HCT116 (cell line): ENCODE measurements around the gene LCN2. TPM values are rescaled to one million over a fixed set of nuclear protein-coding genes. Genes with fewer than 3 reads are reported as not detected.

Experiments
- ATAC-seq: fragments of 200-7000 bp; cut with Tn5 transposase; 2 replicates; pipeline ENCODE4 v1.9.1; 2020; ENCODE audit warnings: mild to moderate bottlenecking, moderate library complexity
- BruUV-seq: library from RNA; stranded (reverse); fragments of 400-500 nt; replicated peaks from 2 replicates; lab custom pipeline; 2021; lab: Mats Ljungman, UMichigan
- CTCF ChIA-PET: fragments of 300-600 bp; sonication (Branson Sonifier 250); formaldehyde crosslinking; loops from one replicate; lab custom pipeline; 2021; ENCODE audit warnings: antibody characterized with exemption; lab: Charles Lee
- POLR2A ChIA-PET: fragments of 300-600, 350-600 bp; sonication (Branson Sonifier 250); formaldehyde crosslinking; loops from one replicate; lab custom pipeline; 2021; ENCODE audit warnings: antibody characterized with exemption; lab: Charles Lee
- RAD21 ChIA-PET, 2 experiments: fragments of 300-600 bp; sonication (Branson Sonifier 250); formaldehyde crosslinking; loops; one replicate each; lab custom pipeline; 2023; ENCODE audit warnings: low total read pairs in 2 of 2; ENCODE audit not compliant: uncharacterized antibody in 2 of 2, unreplicated experiment in 2 of 2, low non-redundant PET in 1 of 2; lab: Charles Lee
- DNase-seq: peaks from one replicate; pipeline ENCODE4 v3.0.0-alpha.2; 2010; ENCODE audit warnings: low read depth, low spot score
- H2AFZ ChIP-seq: fragments of 200-600 bp; shearing (Covaris generic), sonication (generic); 2 replicates; pipeline ENCODE4 v1.6.1; 2017; ENCODE audit warnings: low read depth, mixed run types, mixed read lengths, antibody characterized with exemption, low read length; ENCODE audit not compliant: poor library complexity, severe bottlenecking
- H3K27ac ChIP-seq: 2 replicates; pipeline ENCODE4 v1.5.1; 2012; ENCODE audit warnings: low read depth, low read length
- H3K27me3 ChIP-seq: fragments of 200-600 bp; sonication (generic); 2 replicates; pipeline ENCODE4 v1.6.1; 2016; ENCODE audit warnings: mixed run types, low read length, mixed read lengths; ENCODE audit not compliant: insufficient read depth
- H3K36me3 ChIP-seq, 2 experiments: fragments of 200-500 bp in 1 of 2; fragments of 200-600 bp in 1 of 2; sonication (Bioruptor generic) in 1 of 2; sonication (generic) in 1 of 2; 2 replicates each; pipeline versions ENCODE4 v1.5.1 to v1.6.1; 2014 to 2016; ENCODE audit warnings: low read length in 2 of 2, inconsistent platforms in 1 of 2, mixed read lengths in 1 of 2, mixed run types in 1 of 2; ENCODE audit not compliant: insufficient read depth in 2 of 2, control insufficient read depth in 1 of 2
- H3K4me1 ChIP-seq, 2 experiments: fragments of 200-600 bp in 1 of 2; sonication (generic) in 1 of 2; 2 replicates each; pipeline versions ENCODE4 v1.5.1 to v1.6.1; 2012 to 2017; ENCODE audit warnings: low read length in 2 of 2, inconsistent platforms in 1 of 2, mild to moderate bottlenecking in 1 of 2, mixed read lengths in 1 of 2, mixed run types in 1 of 2, moderate library complexity in 1 of 2; ENCODE audit not compliant: insufficient read depth in 2 of 2, control insufficient read depth in 1 of 2
- H3K4me2 ChIP-seq: fragments of 200-600 bp; sonication (generic); 2 replicates; pipeline ENCODE4 v1.6.1; 2017; ENCODE audit warnings: mixed run types, low read length, mixed read lengths
- H3K4me3 ChIP-seq, 2 experiments: fragments of 200-600 bp in 1 of 2; sonication (generic) in 1 of 2; replicated peaks in 1 of 2; 2 replicates each; pipeline ENCODE4 v1.5.1; 2011 to 2016; ENCODE audit warnings: low read length in 2 of 2, control low read depth in 1 of 2, low read depth in 1 of 2, mild to moderate bottlenecking in 1 of 2, mixed read lengths in 1 of 2, mixed run types in 1 of 2
- H3K79me2 ChIP-seq: fragments of 200-600 bp; sonication (generic); 2 replicates; pipeline ENCODE4 v1.6.1; 2017; ENCODE audit warnings: mild to moderate bottlenecking, mixed run types, low read length, moderate library complexity, mixed read lengths; ENCODE audit not compliant: insufficient read depth
- H3K9ac ChIP-seq: fragments of 200-600 bp; sonication (generic); 2 replicates; pipeline ENCODE4 v1.6.1; 2016; ENCODE audit warnings: low read length, mixed read lengths
- H3K9me2 ChIP-seq: fragments of 200-600 bp; sonication (generic), shearing (Covaris generic); 2 replicates; pipeline ENCODE4 v1.6.1; 2017; ENCODE audit warnings: mixed run types, mild to moderate bottlenecking, moderate library complexity; ENCODE audit not compliant: insufficient read depth
- H3K9me3 ChIP-seq, 2 experiments: fragments of 200-500 bp in 1 of 2; fragments of 200-600 bp in 1 of 2; sonication (Bioruptor generic) in 1 of 2; sonication (generic) in 1 of 2; 2 replicates each; pipeline ENCODE4 v1.6.1; 2014 to 2017; ENCODE audit warnings: low read length in 2 of 2, mixed read lengths in 2 of 2, inconsistent platforms in 1 of 2, low read depth in 1 of 2, mild to moderate bottlenecking in 1 of 2, mixed run types in 1 of 2, moderate library complexity in 1 of 2; ENCODE audit not compliant: control insufficient read depth in 1 of 2, insufficient read depth in 1 of 2
- H4K20me1 ChIP-seq: fragments of 200-600 bp; sonication (generic), shearing (Covaris generic); 2 replicates; pipeline ENCODE4 v1.6.1; 2017; ENCODE audit warnings: mixed run types, mild to moderate bottlenecking, moderate library complexity; ENCODE audit not compliant: insufficient read depth
- CTCF ChIP-seq, 3 experiments: fragments of 200-600 bp in 1 of 3; sonication (generic) in 1 of 3; IDR thresholded peaks in 2 of 3; conservative IDR thresholded peaks in 1 of 3; 2 replicates each; pipeline ENCODE4 v1.5.1; 2012 to 2017; ENCODE audit warnings: low read depth in 2 of 3, low read length in 2 of 3, antibody characterized with exemption in 1 of 3, borderline replicate concordance in 1 of 3, control low read depth in 1 of 3, mild to moderate bottlenecking in 1 of 3, mixed read lengths in 1 of 3, mixed run types in 1 of 3, moderate library complexity in 1 of 3; ENCODE audit not compliant: insufficient read depth in 1 of 3
- JUND ChIP-seq: IDR thresholded peaks from 2 replicates; pipeline ENCODE4 v1.6.1; 2012
- MAX ChIP-seq: IDR thresholded peaks from 2 replicates; pipeline ENCODE4 v1.6.1; 2012
- YY1 ChIP-seq: IDR thresholded peaks from 2 replicates; pipeline ENCODE4 v1.6.1; 2011; ENCODE audit warnings: low read length, low read depth, moderate library complexity, mild to moderate bottlenecking; ENCODE audit not compliant: insufficient replicate concordance; ENCODE audit errors: extremely low read depth
- intact Hi-C: fragments of 100-400 bp; cut with micrococcal nuclease; formaldehyde crosslinking; loops from 2 replicates; pipeline ENCODE4 v1.10.0; 2022
- total RNA-seq: library from RNA; stranded (reverse); gene quantifications from one replicate; pipeline ENCODE4 v1.2.1, GENCODE V29; 2021; ENCODE audit not compliant: unreplicated experiment

LCN2 gene
- total RNA-seq, 1 experiment from 2014 or later: 9.2 TPM

- Histone ChIP-seq H3K36me3 (peaks cover 4 to 14% of the 10 kb centered on the region in 2 experiments; a peak in 3 of 4 replicates), H3K27me3 (no peaks in the 10 kb centered on the region), H3K4me3 (no peak overlapping the region), H3K4me1 (peaks cover 3 to 4% of the 10 kb centered on the region in 2 experiments; a peak in 3 of 4 replicates), H3K9me3 (no peaks in the 10 kb centered on the region), H2AFZ (no peak overlapping the region), H3K9me2 (no peaks in the 10 kb centered on the region), H3K27ac (no peak overlapping the region), H3K79me2 (no peaks in the 10 kb centered on the region), H4K20me1 (no peaks in the 10 kb centered on the region), H3K9ac (no peak overlapping the region), H3K4me2 (no peak overlapping the region)
- no TSS peak for BruUV-seq
- TF ChIP-seq MAX (no peak), YY1 (peak; percentile 79), JUND (no peak), CTCF (IDR thresholded peaks at IDR 0.05 in 2 of 3, conservative IDR thresholded peaks at IDR 0.05 in 1 of 3; ENCODE audit: borderline replicate concordance in 1 of 3, insufficient read depth in 1 of 3, low read depth in 2 of 3, low read length in 2 of 3) (peak in 2 of 3 experiments; percentile 100; a peak in 4 of 6 replicates)
- DNase-seq: peak; percentile 74
- ChIA-PET POLR2A (no interaction called here), CTCF (interaction anchor here (0.5 to 1.8 kb wide), 30 partner anchors 8 to 347 kb away, joined by 3 to 14 read pairs (median 4); partner anchors contain the start of genes NAIF1, PIP5KL1, PTGES2 and SLC25A25), RAD21 (interaction anchor here in 1 of 2 experiments (0.6 to 0.9 kb wide), 2 partner anchors 20 to 186 kb away, joined by 4 read pairs; no protein-coding TSS in a partner anchor)
- intact Hi-C loops: loop anchor here (1.0 kb wide), 1 partner anchor 175 kb away; no protein-coding TSS in a partner anchor
- ATAC-seq: peak; percentile 85
These were observed 31.4 kb upstream of the LCN2 start for GRCh38 chr9:128117613-128118471.
